ENCODE data around the gene GNPAT. TPM values are rescaled to one million over a fixed set of nuclear protein-coding genes. Genes with fewer than 3 reads are reported as not detected.

Gene GNPAT
- total RNA-seq, 1 experiment from 2014 or later, result 42.8 TPM

DNA sequence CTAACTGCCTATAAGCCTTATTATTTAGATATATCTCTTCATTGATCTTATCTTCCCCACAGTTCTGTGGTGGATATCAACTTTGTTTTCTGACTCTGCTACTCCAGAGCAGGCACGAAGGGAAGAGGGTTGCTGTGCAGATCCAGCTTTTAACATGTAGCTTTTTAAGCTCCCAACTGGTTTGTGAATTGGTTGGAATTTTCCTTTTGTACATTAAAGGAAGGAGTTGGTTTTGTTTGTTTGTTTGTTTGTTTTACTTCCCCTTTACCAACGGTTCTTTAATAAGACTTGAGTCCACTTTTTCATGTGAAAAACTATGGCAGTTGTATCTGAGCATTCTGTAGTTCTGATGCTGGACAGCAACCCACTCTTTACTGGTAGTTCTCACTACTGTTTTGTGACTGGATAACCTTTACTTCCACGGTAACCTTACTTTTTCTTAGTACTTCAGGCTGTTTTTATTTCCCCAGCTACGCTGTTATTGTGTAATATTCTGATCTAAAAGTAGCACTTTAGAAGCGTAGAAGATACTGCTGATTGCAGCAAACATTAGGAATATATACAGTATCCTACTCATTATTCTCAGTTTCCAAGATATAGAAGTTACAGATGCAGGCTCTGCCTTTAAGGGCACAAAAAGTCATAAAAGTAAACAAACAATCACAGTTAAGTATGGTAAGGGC is 1.6 kb downstream of the GNPAT start:
- POLR2A ChIA-PET, result no interaction called here

GRCh38 chr1:231248778-231249177 is 7.8 kb downstream of the GNPAT start:
- ChIA-PET RAD21 (ENCODE audit: low non-redundant PET in 1 of 2, low total read pairs in 2 of 2, uncharacterized antibody in 2 of 2, unreplicated experiment in 2 of 2) (no interaction called here), POLR2A (no interaction called here), CTCF (no interaction called here)
- H4K20me1 ChIP-seq (ENCODE audit: insufficient read depth), result peaks cover 3% of the 10 kb centered on the region; the same call in 1 of the 2 replicates
- no peak overlapping the region for H3K4me2 ChIP-seq (ENCODE audit: low read length)
- peaks cover 58% of the 10 kb centered on the region for H3K79me2 ChIP-seq (ENCODE audit: insufficient read depth, low read length)
- H2AFZ ChIP-seq (ENCODE audit: low read depth, low read length, poor library complexity, severe bottlenecking), result no peak overlapping the region
- DNase-seq (ENCODE audit: low read depth, low spot score) (no peak), ATAC-seq (no peak)
- no peak overlapping the region for H3K27ac ChIP-seq (ENCODE audit: low read depth, low read length)
- no peaks in the 10 kb centered on the region for H3K4me1 ChIP-seq (ENCODE audit: control insufficient read depth in 1 of 2, insufficient read depth in 2 of 2, low read length in 2 of 2)
- no peaks in the 10 kb centered on the region for H3K27me3 ChIP-seq (ENCODE audit: insufficient read depth, low read length)
- no peaks in the 10 kb centered on the region; a peak in 1 of 4 replicates for H3K36me3 ChIP-seq (ENCODE audit: control insufficient read depth in 1 of 2, insufficient read depth in 2 of 2, low read length in 2 of 2)
- BruUV-seq (replicated peaks), result no TSS peak
- H3K9me3 ChIP-seq (ENCODE audit: control insufficient read depth in 1 of 2, insufficient read depth in 1 of 2, low read depth in 1 of 2, low read length in 2 of 2), result no peaks in the 10 kb centered on the region
- H3K9me2 ChIP-seq (ENCODE audit: insufficient read depth), result no peaks in the 10 kb centered on the region
- TF ChIP-seq POLR2AphosphoS5 (IDR thresholded peaks at IDR 0.05; ENCODE audit: low read depth, low read length) (no peak), REST (IDR thresholded peaks at IDR 0.05; ENCODE audit: low read depth) (no peak), ZBTB33 (IDR thresholded peaks at IDR 0.05; ENCODE audit: extremely low read depth, insufficient replicate concordance, low read length) (no peak), FOSL1 (IDR thresholded peaks at IDR 0.05; ENCODE audit: low read depth) (no peak)
- TF ChIP-seq, protein P1, sequence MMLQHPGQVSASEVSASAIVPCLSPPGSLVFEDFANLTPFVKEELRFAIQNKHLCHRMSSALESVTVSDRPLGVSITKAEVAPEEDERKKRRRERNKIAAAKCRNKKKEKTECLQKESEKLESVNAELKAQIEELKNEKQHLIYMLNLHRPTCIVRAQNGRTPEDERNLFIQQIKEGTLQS (IDR thresholded peaks at IDR 0.05), result no peak
- H3K4me3 ChIP-seq (replicated peaks in 1 of 2; ENCODE audit: low read depth in 1 of 2, low read length in 2 of 2), result no peak overlapping the region
- H3K9ac ChIP-seq (ENCODE audit: low read length), result no peak overlapping the region
- intact Hi-C loops (cut with micrococcal nuclease), result loop anchor here (10.0 kb wide), 1 partner anchor 356 kb away; no protein-coding TSS in a partner anchor

More for the DNA sequence above, 1.6 kb downstream of the GNPAT start:
- no peaks in the 10 kb centered on the region for H3K9me3 ChIP-seq (ENCODE audit: control insufficient read depth in 1 of 2, insufficient read depth in 1 of 2, low read depth in 1 of 2, low read length in 2 of 2)
- no peak for ATAC-seq
- H3K36me3 ChIP-seq (ENCODE audit: control insufficient read depth in 1 of 2, insufficient read depth in 2 of 2, low read length in 2 of 2), result peaks cover 9% of the 10 kb centered on the region in 2 experiments
- peak overlapping the region; percentile 97 for H3K4me3 ChIP-seq (replicated peaks in 1 of 2; ENCODE audit: low read depth in 1 of 2, low read length in 2 of 2)
- TF ChIP-seq TCF7L2 (IDR thresholded peaks at IDR 0.05; ENCODE audit: borderline replicate concordance, extremely low read depth, insufficient read depth, insufficient read length) (no peak), YY1 (IDR thresholded peaks at IDR 0.05; ENCODE audit: extremely low read depth, insufficient replicate concordance, low read depth, low read length) (no peak), EZH2 (IDR thresholded peaks at IDR 0.05) (no peak), SP1 (IDR thresholded peaks at IDR 0.05; ENCODE audit: low read depth) (no peak), POLR2A (IDR thresholded peaks at IDR 0.05; ENCODE audit: borderline replicate concordance, extremely low read depth, insufficient read depth, insufficient read length) (no peak)
- H3K4me2 ChIP-seq (ENCODE audit: low read length), result peak overlapping the region; percentile 72
- H3K27ac ChIP-seq (ENCODE audit: low read depth, low read length), result no peak overlapping the region
- peaks cover 74% of the 10 kb centered on the region for H3K79me2 ChIP-seq (ENCODE audit: insufficient read depth, low read length)
- peaks cover 10 to 24% of the 10 kb centered on the region in 2 experiments for H3K4me1 ChIP-seq (ENCODE audit: control insufficient read depth in 1 of 2, insufficient read depth in 2 of 2, low read length in 2 of 2)
- no peaks in the 10 kb centered on the region for H3K27me3 ChIP-seq (ENCODE audit: insufficient read depth, low read length)
- CTCF ChIA-PET, result no interaction called here
- RAD21 ChIA-PET (ENCODE audit: low non-redundant PET in 1 of 2, low total read pairs in 2 of 2, uncharacterized antibody in 2 of 2, unreplicated experiment in 2 of 2), result no interaction called here
- no peak for DNase-seq (ENCODE audit: low read depth, low spot score)
- no peaks in the 10 kb centered on the region for H4K20me1 ChIP-seq (ENCODE audit: insufficient read depth)
- no peaks in the 10 kb centered on the region for H3K9me2 ChIP-seq (ENCODE audit: insufficient read depth)
- intact Hi-C loops (cut with micrococcal nuclease), result loop anchor here (10.0 kb wide), 1 partner anchor 362 kb away; no protein-coding TSS in a partner anchor
- no TSS peak for BruUV-seq (replicated peaks)
- H2AFZ ChIP-seq (ENCODE audit: low read depth, low read length, poor library complexity, severe bottlenecking), result no peak overlapping the region
- H3K9ac ChIP-seq (ENCODE audit: low read length), result peak overlapping the region; percentile 95
